RWPE2 (cell line): Measurements from ENCODE around the gene CYP2E1.
"Not testable (repeated sequence)": the region's sequence is repeated elsewhere in the genome, so short reads cannot be mapped to it uniquely, and the experiment has no call there.

ENCODE experiments used
- ATAC-seq: fragments of 200-7000 bp; cut with Tn5 transposase; 3 replicates; pipeline ENCODE4 v1.9.1; 2021; ENCODE audit warnings: low read depth
- DNase-seq: peaks from one replicate; pipeline ENCODE4 v3.0.0-alpha.2; 2020; ENCODE audit warnings: low spot score
- H3K27ac ChIP-seq: fragments of 450-650 bp; 2 replicates; pipeline ENCODE4 v1.5.1; 2017; ENCODE audit warnings: mild to moderate bottlenecking; ENCODE audit not compliant: poor library complexity, severe bottlenecking
- H3K27me3 ChIP-seq: fragments of 250-450 bp; sonication (Bioruptor Pico); 2 replicates; pipeline ENCODE4 v1.5.1; 2021; ENCODE audit warnings: mild to moderate bottlenecking, moderate library complexity; ENCODE audit not compliant: insufficient read depth, poor library complexity, severe bottlenecking
- H3K36me3 ChIP-seq: fragments of 250-450 bp; sonication (Bioruptor Pico); 2 replicates; pipeline ENCODE4 v1.5.1; 2020; ENCODE audit warnings: low read depth, mild to moderate bottlenecking, moderate library complexity
- H3K4me1 ChIP-seq: fragments of 250-450 bp; sonication (Bioruptor Pico); 2 replicates; pipeline ENCODE4 v1.5.1; 2021; ENCODE audit warnings: mild to moderate bottlenecking, moderate library complexity; ENCODE audit not compliant: insufficient read depth, poor library complexity, severe bottlenecking
- H3K4me3 ChIP-seq: fragments of 250-450 bp; sonication (Bioruptor Pico); 2 replicates; pipeline ENCODE4 v1.5.1; 2021; ENCODE audit warnings: mild to moderate bottlenecking, moderate library complexity; ENCODE audit not compliant: severe bottlenecking
- H3K9me3 ChIP-seq: fragments of 250-450 bp; sonication (Bioruptor Pico); 2 replicates; pipeline ENCODE4 v1.5.1; 2021; ENCODE audit warnings: mild to moderate bottlenecking, moderate library complexity; ENCODE audit not compliant: severe bottlenecking
- CTCF ChIP-seq: fragments of 450-650 bp; IDR thresholded peaks from one replicate; pipeline ENCODE4 v1.5.1; 2017; ENCODE audit warnings: mild to moderate bottlenecking, moderate library complexity; ENCODE audit not compliant: poor library complexity, severe bottlenecking

The CYP2E1 gene

DNA sequence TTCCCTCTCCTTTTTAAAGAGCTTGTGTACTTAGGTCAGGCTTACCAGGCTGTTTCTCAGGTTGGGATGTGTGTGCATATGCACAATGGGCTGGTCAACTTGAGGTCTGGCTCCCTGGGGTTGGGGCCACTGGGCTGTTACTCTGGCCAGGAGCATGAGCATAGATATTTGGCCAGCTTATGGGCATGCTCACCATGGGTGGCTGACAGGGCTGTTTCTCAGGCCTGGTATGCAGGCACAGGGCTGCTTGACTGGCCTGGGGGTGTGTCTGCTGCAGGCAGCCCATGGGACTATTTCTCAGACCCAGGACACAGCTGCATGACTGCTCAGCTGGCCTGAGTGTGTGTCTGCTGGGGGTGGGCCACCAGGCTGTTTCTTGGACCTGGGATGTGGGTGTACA is 38.8 kb upstream of the CYP2E1 start:
- no peak for ATAC-seq
- Histone ChIP-seq H3K9me3 (peaks cover 3% of the 10 kb centered on the region), H3K4me1 (no peaks in the 10 kb centered on the region), H3K27ac (no peak overlapping the region), H3K36me3 (no peaks in the 10 kb centered on the region), H3K27me3 (no peaks in the 10 kb centered on the region), H3K4me3 (no peak overlapping the region)
- no peak for DNase-seq
- no peak for TF ChIP-seq CTCF

DNA sequence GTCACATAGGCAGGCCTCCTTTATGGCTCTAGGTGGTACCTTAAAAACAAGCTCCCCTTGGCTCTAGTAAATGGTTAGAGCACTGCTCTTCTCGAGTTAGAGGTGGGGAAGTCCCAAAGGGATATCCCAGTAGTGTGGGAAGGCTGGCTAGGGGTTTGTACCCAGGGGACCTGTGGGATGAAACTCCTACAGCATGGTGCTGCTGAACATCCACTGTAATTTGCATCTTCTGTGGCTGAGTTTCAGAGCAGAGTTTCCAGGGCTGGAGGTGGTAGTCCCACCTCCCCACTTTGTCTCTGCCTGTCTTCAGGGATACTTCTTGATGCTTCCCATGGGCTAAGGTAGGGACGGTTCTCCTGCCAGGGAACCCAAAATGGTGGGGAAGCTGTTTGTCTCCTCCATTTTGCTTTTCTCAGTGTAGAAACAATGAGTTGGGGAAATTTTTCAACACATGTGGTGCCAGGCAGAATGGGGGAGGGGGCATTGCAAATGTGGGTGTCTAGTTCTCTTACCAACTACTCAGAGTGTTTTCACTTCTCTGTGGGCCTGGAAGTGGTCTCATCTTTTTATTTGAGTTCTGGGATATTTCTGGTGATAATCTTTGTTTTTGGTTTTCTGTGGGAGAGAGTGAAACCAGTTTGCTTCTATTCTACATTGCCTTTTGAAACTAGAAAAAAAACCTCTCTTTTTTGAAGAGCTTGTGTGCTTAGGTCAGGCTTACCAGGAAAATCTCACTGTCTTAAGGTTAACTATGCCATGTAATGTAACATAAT is 37.2 kb upstream of the CYP2E1 start:
- peaks cover 3% of the 10 kb centered on the region for H3K9me3 ChIP-seq
- no peak for TF ChIP-seq CTCF
- ATAC-seq: no peak

DNA sequence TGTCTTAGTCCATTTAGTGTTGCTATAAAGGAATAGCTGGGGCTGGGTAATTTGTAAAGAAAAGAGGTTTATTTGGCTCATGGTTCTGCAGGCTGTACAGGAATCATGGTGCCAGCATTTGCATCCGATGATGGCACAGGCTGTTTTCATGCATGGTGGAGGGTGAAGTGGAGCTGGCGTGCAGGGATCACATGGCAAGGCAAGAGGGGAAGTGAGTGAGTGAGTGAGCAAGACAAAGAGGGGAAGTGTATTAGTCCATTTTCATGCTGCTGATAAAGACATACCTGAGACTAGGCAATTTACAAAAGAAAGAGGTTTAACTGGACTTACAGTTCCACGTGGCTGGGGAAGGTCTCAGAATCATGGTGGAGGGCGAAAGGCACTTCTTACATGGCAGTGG is 33.6 kb upstream of the CYP2E1 start:
- not testable (repeated sequence) for H3K27me3 ChIP-seq, H3K36me3 ChIP-seq, H3K4me3 ChIP-seq, ATAC-seq, H3K9me3 ChIP-seq, H3K27ac ChIP-seq, H3K4me1 ChIP-seq, DNase-seq

More for the DNA sequence above, 37.2 kb upstream of the CYP2E1 start:
- DNase-seq: no peak
- no peaks in the 10 kb centered on the region for H3K36me3 ChIP-seq
- H3K27ac ChIP-seq: no peak overlapping the region
- no peaks in the 10 kb centered on the region for H3K4me1 ChIP-seq
- no peak overlapping the region for H3K4me3 ChIP-seq
- H3K27me3 ChIP-seq: no peaks in the 10 kb centered on the region

GRCh38 chr10:133497363-133497762 is 29.8 kb upstream of the CYP2E1 start:
- peak; percentile 41 for TF ChIP-seq CTCF
- not testable (repeated sequence) for H3K36me3 ChIP-seq, H3K27ac ChIP-seq, H3K4me1 ChIP-seq, H3K9me3 ChIP-seq, ATAC-seq, H3K4me3 ChIP-seq, H3K27me3 ChIP-seq, DNase-seq

DNA sequence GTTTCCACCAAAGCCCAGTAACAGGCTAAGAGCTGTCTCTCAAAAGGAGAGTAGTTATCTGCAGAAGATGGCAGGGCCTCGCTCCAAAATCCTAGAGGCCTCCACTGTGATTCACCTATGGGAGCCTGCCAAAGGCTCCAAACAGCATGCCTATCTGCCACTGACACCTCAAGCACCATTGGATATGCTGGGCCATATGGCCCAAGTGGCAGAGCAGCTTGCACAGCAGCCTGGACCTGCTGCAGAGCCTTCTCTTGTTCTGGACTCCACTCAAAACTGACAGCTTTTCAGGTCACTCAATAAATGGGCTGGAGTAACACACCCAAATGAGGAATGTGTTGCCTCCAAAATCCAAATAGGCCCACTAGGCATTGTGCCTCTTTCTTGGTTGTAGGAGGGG is 28.0 kb upstream of the CYP2E1 start:
- not testable (repeated sequence) for DNase-seq, ATAC-seq, H3K4me1 ChIP-seq, H3K27me3 ChIP-seq, H3K27ac ChIP-seq, H3K9me3 ChIP-seq, H3K36me3 ChIP-seq, H3K4me3 ChIP-seq

- not testable (repeated sequence) for H3K4me3 ChIP-seq, ATAC-seq, H3K9me3 ChIP-seq
Observed at GRCh38 chr10:133500897-133501296, 26.3 kb upstream of the CYP2E1 start.

More at GRCh38 chr10:133500897-133501296, 26.3 kb upstream of the CYP2E1 start:
- H3K27me3 ChIP-seq, DNase-seq, H3K4me1 ChIP-seq, H3K27ac ChIP-seq, H3K36me3 ChIP-seq: not testable (repeated sequence)
